Activated T-helper 1 cell treated with anti-CD3 and anti-CD28 coated beads, Interleukin-2, amount 50 U/mL, for 16 hours (primary cell): ENCODE results near the gene RTN4.

Source experiments
- DNase-seq, 2 donors: peaks; one replicate each; pipeline ENCODE4 v3.0.0-alpha.2; 2020; ENCODE audit warnings: low read depth in 1 of 2, low spot score in 1 of 2

Gene RTN4

GRCh38 chr2:55045780-55046179, 4.5 kb downstream of the RTN4 start:
- no peak for DNase-seq

- no peak for DNase-seq
Observed at GRCh38 chr2:55043841-55044240, 6.4 kb downstream of the RTN4 start.

GRCh38 chr2:55038428-55038827, 11.8 kb downstream of the RTN4 start:
- no peak for DNase-seq

GRCh38 chr2:55035716-55036115, 14.5 kb downstream of the RTN4 start:
- DNase-seq, result no peak

DNA sequence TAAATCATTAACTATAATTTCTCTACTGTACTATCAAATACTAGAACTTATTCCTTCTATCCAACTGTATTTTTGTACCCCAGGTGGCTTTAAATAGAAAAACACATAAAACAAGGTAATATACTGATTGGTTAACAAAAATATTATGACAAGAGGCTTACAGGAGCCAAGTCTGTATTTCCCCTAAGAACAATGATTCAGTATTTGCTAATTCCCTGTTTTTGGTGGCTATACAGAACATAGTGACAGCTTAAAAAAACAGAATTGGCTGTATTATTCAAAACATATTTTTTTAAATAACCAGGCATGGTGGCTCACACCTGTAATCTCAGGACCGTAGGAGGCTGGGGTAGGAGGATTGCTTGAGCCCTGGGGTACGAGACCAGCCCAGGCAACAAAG, 16.3 kb downstream of the RTN4 start:
- no peak for DNase-seq

DNA sequence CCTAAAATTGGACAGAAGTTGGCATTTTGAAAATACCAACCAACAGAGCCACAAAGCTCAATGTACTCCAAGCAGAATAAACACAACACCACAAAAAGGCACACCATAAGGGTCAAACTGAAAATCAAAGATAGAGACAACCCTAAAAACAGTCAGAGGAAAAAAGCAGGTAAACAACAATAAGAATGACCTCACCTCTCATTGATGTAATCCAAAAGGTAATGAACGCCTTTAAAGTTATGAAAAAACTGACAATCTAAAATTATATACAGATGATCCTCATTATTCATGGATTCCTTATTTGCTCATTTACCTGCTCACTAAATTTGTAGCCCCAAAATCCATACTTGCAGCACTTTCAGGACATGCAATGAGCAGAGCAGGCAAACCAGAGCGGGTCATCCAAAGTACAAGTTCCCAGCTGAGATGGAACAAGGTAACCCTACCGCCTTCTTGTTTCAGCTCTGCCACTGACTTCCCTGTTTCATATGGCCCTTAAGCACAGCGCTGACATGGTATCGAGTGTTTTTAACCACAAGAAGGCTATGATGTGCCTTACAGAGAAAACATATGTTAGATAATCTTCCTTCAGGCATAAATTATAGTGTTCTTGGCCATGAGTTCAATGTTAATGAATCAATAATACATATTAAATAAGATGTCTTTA, 17.0 kb downstream of the RTN4 start:
- no peak for DNase-seq

GRCh38 chr2:55031505-55031904, 18.7 kb downstream of the RTN4 start:
- DNase-seq, result no peak

DNA sequence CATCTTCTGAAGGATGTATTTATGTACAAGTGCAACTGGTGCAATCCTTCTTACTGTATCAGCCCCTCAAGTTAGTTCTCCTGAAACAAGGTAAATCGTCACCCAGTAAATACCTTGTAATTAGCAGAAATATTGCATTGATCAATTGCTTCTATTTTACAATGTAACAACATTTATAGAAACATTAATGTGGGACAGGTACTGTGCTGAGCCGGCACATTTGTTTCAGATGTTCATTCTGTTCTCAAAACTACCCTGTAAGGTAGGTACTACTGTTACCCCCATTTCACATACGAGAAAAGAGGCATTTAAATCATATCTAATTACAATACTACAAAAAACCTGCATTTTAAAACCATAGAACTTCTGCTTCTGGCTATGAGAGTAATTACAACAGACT, 19.5 kb downstream of the RTN4 start:
- no peak for DNase-seq

DNA sequence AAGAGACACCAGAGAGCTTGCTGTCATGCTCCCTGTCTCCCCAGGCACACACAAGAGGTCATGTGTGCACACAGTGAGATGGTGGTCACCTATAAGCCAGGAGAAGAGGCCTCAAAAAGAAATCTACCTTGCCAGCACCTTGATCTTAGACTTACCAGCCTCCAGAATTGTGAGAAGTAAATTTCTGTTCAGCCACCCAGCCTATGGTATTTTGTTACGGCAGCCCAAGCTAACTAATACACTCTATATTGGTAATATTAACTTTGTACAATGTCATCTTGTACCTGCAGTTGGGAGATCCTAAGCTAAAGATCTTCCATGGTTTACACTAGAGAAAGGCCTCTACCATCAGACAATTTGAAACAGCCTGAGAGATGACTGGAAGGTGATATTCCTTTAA, 21.2 kb downstream of the RTN4 start:
- DNase-seq, result no peak

DNA sequence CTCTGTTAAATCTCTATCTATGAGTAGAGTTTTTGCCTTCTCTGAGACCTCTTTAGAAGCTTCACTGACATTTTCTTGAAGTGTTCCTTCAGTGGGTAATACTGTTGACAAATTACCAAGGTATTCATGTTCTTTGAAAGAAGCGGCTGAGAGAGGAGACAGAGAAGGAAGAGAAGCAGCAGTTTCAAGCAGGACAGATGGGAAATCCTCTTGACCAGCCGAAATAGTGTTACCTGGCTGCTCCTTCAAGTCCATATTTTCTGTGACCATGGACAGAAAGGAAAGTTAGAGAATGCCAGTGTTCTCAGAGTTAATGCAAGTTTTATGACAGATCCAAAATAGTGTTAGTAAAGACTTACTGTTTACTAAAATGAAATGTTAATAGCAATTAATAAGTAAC, 23.0 kb downstream of the RTN4 start:
- no peak for DNase-seq

DNA sequence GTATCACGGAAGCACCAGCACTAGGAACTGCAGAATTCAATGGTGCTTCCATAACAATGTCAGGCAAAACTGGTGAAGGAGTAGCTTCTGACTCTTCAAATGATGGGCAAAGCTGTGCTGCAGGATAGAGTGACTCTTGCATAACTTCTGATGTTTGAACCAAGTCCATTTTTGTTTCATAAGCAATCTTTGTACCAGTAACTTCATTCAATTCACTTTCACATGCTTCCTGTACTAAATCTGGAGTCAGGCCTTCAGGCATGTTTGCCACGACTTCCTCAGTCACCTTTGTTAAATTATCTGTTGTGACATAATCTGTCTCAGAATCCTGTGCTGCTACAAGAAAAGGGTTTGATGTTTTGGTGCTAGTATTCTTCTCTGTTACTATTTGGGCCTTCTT, 24.0 kb downstream of the RTN4 start:
- no peak for DNase-seq

DNA sequence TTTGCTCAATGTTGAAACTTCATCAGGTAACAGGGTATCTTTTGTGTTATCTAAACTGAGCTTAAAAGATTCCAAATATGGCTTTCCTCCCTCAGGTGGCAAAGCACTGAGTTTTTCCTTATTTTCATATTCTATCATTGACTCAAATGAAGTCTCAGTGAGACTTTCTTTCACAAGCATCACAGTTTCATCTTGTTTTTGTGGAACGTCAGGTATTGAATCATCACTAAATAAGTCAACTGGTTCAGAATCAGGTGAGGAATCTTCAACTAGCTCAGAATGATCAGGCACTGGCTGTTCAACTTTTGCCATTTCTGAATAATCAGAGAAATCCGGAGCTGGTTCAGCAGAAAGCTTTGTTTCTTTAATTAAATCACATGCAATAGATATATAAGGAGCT, 24.6 kb downstream of the RTN4 start:
- DNase-seq, result no peak

DNA sequence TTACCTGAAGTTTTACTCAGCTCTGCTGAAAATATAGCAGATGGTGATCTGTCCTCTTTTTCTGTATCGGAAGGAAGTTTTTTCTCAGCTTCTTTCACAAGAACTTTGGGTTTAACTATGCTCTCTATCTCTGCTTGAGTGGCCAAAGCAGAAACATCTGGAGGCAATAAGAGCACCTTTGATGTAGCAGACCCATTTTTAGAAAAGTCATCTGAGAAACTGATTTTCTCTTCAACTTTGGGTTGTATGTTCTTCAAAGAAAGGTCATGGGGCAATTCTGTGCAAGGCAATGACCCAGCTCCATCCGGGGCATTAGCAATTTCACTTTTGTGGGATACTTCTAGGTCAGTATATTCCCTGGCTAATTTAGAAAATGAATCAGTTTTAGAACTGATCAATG, 25.2 kb downstream of the RTN4 start:
- DNase-seq, result no peak

- no peak for DNase-seq
Observed at GRCh38 chr2:55022476-55022875, 27.8 kb downstream of the RTN4 start.

DNA sequence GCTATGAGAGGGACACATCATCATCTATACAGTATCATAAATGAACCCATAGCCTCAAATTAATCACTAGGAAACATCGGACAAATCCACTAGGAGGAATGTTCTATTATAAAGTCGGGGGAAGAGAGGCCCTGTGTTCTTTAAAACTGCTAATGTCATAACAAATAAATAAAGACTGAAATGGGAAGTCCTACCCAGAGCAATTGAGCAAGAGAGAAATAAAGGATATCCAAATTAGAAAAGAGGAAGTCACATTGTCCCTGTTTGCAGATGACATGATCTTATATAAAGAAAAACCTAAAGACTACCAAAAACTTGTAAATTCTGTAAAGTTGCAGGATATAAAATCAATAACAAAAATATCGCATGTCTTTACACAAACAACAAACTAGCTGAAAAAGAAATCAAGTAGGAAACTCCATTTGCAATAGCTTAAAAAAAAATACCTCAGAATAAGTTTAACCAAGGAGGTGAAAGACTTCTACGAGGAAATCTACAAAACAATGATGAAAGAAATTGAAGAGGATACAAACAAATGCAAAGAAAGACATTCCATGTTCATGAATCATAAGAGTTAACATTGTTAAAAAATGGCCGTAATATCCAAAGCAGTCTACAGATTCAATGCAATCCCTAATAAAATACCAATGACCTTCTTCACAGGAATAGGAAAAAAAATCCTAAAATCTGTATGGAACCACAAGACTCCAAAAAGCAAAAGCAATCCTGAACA, 30.6 kb downstream of the RTN4 start:
- no peak for DNase-seq

GRCh38 chr2:55018619-55019018, 31.6 kb downstream of the RTN4 start:
- no peak for DNase-seq

GRCh38 chr2:55017880-55018279, 32.4 kb downstream of the RTN4 start:
- DNase-seq, result no peak

GRCh38 chr2:55017428-55017827, 32.8 kb downstream of the RTN4 start:
- no peak for DNase-seq

DNA sequence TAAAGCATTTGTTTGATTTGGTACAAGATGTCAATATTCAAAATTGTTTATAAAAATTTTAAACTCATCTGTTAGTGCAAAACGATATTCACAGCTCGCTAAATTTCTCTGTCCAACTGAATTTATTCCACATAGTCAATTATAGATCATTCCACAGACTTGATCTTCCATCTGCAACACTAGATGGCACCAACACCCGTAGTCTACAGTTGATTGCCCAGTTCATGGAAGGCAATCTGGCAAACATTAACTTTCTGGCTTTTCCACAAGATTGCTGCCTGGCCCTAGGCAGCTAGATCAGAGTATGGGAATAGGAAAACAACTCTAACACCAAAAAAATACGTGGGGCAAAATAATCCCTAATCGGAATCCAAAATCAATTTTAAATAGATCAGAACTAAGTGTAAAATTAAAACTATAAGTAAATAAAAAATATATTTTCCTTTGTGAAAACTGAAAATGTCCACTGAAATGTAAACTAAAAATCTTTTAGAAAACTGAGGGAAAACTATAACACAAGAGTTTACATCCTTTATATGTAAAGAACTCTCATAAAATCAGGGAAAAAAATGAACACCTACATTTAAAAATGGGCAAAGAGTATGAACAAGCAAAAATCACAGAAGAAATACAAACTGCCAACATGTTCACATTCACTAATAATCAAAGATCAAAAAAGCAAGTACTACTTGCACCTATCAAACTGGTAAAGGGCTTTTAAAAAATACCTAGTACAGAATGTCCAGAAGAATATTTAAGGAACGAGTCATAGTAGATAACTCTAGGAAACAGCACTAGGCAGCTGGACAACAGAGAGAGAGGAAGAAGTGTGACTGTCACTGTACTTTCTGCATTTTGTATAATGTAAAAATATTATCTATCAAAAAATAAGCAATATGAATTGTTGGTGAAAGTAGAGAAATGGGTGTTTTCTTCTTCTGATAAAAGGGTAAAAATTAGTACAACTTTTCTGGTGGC, 35.0 kb downstream of the RTN4 start:
- DNase-seq, result peak in 1 of 2 donors; percentile 3

GRCh38 chr2:55013936-55014335, 36.3 kb downstream of the RTN4 start:
- no peak for DNase-seq

- DNase-seq, result no peak
Observed at GRCh38 chr2:55012672-55013484, 37.4 kb downstream of the RTN4 start.
